HG02623 (cell line): Measurements from ENCODE around the gene SEMA6B.
"Not testable (repeated sequence)": the region's sequence is repeated elsewhere in the genome, so short reads cannot be mapped to it uniquely, and the experiment has no call there.

Source experiments
- ATAC-seq: cut with Tn5 transposase; IDR thresholded peaks from one replicate; pipeline ENCODE4 v1.9.1; 2021; ENCODE audit warnings: moderate library complexity; ENCODE audit not compliant: unreplicated experiment

Gene SEMA6B

GRCh38 chr19:4528843-4529242 is 30.6 kb downstream of the SEMA6B start:
- ATAC-seq, result no peak

GRCh38 chr19:4527377-4527776 is 32.1 kb downstream of the SEMA6B start:
- ATAC-seq, result not testable (repeated sequence)

DNA sequence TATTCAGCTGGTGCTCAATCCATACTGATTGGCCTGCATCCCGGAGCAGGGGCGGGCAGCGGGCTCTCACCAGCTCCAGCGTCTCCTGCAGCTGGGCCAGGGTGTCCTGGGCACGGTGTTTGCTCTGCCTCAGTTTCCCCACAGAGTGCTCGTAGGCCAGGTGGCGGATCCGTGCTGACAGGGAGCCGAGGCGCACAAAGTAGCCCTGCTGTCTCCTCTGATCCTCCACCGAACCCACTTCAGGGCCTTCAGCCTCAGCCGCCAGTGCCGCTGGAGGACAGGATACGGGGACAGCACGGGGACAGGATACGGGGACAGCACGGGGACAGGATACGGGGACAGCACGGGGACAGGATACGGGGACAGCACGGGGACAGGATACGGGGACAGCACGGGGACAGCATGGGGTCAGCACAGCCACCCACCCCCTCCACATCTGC is 33.9 kb downstream of the SEMA6B start:
- ATAC-seq, result no peak

- ATAC-seq, result no peak
Measured at GRCh38 chr19:4524808-4525562, 34.5 kb downstream of the SEMA6B start.

DNA sequence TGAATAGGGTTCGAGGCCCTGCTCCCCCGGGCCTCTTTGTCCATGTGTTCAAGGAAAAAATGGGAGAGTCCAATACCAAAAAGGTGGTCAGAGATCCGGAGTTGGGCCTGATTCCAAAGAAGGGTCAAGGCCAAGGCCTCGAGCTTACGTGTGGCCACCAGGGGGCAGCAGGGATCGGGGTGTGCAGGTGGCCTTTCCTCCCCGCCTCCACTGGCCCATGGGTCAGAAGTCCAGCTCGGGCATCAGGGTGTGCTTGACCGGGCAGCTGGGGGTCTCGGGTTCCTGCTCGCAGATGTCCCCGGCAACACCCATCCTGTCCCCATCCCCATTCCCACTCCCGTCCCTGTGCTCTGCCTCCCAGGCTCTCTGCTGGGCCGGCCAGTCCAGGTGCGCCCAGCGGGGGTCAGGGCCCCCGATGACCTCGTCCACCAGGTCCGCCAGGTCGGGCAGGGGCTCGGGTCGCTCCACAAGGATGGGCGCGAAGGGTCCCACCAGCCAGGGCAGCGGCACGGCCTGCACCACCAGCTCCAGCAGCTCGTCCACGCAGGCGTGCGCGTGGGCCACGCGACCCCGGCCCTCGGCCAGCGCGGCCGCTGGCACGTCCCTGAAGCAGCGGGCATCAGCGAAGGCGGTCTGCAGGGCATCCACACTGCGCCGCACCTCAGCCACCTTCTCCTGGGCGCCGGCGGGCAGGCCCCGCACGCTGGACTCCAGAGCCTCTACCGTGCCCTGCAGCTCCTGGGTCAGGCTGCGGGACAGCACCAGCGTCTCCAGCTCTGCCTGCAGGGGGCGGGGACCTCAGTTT is 36.0 kb downstream of the SEMA6B start:
- no peak for ATAC-seq

- no peak for ATAC-seq
Measured at GRCh38 chr19:4522291-4523002, 37.0 kb downstream of the SEMA6B start.

GRCh38 chr19:4521888-4522242 is 37.6 kb downstream of the SEMA6B start:
- no peak for ATAC-seq

DNA sequence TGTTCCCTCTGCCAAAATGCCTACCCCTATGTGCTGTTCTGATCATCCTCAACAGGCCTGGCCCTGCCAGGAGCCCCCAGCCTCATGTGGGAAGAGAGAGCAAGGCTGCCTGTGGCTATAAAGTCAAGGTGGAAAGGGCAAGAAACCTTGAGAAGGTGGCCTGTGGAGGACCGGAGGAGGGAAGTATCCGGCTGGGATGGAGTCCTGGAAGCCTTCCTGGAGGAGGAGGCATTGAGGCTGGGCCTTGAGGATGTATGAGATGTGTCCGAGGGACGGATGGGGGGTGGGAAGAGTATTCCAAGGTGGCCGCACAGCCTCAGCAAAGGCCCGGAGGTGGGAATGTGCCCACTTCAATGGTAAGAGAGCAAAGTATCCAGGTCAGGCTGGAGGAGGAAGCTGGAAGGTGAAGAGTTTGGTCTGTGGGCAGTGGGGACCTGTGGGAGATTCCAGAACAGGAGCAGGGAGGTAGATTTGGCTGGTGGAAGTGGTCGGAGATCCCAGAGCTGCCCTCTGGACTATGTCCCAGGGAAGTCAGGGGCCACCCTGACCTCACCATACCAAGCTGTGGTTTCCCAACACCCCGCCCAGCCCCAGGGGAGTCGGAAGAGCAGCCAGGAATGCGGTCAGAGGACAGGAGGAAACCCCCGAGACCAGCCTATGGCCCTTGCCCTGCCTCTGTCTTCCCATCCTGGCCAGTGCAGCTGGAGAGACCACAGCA is 38.2 kb downstream of the SEMA6B start:
- ATAC-seq, result no peak

DNA sequence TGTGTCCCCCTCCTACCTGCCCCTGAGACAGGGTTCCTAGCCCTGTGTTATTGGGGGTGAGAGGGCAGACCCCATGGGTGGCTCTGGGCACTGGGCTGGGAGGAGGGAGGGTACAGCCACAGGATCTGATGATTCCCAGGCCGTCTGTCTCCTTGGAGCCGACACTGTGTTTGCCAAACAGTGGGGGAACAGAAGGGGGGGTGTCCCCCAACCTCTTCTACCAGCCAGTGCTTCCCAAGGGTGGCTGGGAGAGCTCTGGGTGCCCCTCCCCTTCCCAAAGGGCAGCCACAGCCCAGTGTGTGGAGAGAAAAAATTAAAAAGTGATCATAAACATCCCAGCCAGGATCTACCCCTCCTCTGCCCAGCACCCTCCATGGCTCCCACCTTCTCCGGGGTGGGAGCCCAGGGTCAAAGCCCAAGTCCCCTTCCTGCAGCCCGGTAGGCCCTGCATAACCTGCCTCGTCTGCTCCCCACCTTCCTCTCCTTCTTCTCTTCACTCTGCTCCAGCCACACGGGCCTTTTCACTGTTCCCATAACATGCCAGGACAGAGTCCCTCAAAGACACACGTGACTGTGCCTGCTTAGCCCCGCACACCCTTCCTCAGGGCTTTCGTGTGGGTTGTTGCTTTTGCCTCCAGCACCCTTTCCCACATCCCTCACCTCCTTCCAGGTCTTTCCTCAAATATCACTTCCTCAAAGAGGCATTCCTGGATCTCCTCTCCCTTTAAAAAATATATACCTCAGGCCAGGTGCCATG is 39.8 kb downstream of the SEMA6B start:
- no peak for ATAC-seq

- ATAC-seq, result no peak
Measured at GRCh38 chr19:4519172-4519496, 40.4 kb downstream of the SEMA6B start.

- ATAC-seq, result no peak
Measured at GRCh38 chr19:4518345-4519171, 40.9 kb downstream of the SEMA6B start, which contains the start of gene PLIN4. PLIN4 (minus strand) TSS chr19:4518486; CDS start chr19:4518272, 214 bp downstream.

DNA sequence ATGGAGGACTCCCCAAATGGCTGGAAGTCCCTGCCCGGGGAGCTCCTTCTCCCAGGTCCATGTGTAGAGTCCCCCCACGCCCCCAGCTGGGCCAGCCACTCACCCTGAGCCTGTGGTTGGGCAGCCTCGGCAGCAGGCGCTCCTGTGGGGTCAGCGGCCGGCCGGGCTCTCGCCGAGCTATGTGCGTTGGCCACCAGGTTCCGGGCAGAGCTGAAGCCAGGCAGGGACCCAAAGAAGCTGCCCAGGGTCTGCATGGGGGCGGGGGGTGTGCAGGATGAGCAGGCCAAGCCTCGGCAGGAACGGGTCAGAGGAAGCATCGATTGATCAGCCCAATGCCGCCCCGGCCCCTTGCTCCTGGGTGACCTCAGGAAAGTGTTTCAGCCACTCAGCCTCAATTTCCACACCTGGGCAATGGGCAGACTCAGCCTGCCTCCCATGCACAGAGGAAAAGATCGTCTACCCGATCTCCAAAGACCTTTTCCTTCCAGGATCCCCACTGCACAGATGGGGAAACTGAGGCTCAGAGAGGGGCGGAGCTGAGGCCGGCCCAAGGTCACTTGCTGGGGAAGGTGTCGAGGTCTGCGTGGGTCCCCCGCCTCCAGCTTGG is 41.9 kb downstream of the SEMA6B start:
- no peak for ATAC-seq

- no peak for ATAC-seq
Measured at GRCh38 chr19:4516939-4517300, 42.6 kb downstream of the SEMA6B start.

- no peak for ATAC-seq
Measured at GRCh38 chr19:4516199-4516938, 43.1 kb downstream of the SEMA6B start.

GRCh38 chr19:4515732-4516131 is 43.8 kb downstream of the SEMA6B start:
- no peak for ATAC-seq

GRCh38 chr19:4513248-4513647 is 46.2 kb downstream of the SEMA6B start:
- ATAC-seq, result no peak

GRCh38 chr19:4512070-4512469 is 47.4 kb downstream of the SEMA6B start:
- no peak for ATAC-seq

DNA sequence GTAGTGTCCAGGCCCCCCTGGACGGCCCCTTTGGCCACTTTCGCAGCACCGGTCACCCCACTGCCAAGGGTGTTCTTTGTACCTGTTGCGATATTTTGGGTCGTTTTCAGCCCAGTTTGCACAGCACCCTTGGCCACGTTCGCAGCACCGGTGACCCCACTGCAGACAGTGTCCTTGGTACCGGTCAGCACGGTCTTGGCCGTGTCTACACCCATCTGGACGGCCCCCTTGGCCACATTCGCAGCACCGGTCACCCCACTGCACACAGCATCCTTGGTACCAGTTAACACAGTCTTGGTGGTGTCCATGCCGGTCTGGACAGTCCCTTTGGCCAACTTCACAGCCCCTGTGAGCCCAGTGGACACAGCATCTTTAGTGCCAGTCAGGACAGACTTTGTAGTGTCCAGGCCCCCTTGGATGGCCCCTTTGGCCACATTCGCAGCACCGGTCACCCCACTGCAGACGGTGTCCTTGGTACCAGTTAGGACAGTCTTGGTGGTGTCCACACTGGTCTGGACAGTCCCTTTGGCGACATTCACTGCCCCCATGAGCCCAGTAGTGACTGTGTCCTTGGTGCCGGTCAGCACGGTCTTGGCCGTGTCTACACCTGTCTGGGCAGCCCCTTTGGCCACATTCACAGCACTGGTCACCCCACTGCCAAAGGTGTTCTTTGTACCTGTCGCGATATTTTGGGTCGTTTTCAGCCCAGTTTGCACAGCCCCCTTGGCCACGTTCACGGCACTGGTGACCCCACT is 48.0 kb downstream of the SEMA6B start:
- no peak for ATAC-seq
